Right lung (tissue), 10 donors: ENCODE measurements around the gene NFAM1. TPM values are rescaled to one million over a fixed set of nuclear protein-coding genes. Genes with fewer than 3 reads are reported as not detected.

Source experiments
- DNase-seq, 2 donors: peaks; one replicate each; pipeline ENCODE4 v3.0.0-alpha.2; 2013
- long read RNA-seq, 8 donors: transcript quantifications; one replicate each; lab custom pipeline, GENCODE V29; 2026
- polyA plus RNA-seq, 5 donors: library from polyadenylated mRNA; unstranded; fragments of 120-200 nt; gene quantifications; one replicate each; pipeline versions ENCODE4 v1.2.1 to v1.2.3, GENCODE V29; 2013; ENCODE audit warnings: inconsistent platforms in 1 of 5, low replicate concordance in 1 of 5; ENCODE audit not compliant: insufficient read length in 5 of 5, insufficient read depth in 1 of 5

Gene NFAM1
- polyA plus RNA-seq = 1 to 10 TPM in 3 of 5 donors, under 1 TPM in 2; 0.60 to 1.4 (median 1.2) TPM
- long read RNA-seq, donor 1 = 0 reads
- long read RNA-seq, donor 2 = 0 reads
- long read RNA-seq, donor 3 = 0 reads
- long read RNA-seq, donor 4 = 0 reads
- long read RNA-seq, donor 5 = 0 reads
- long read RNA-seq, donor 6 = 0 reads
- long read RNA-seq, donor 7 = 0 reads
- long read RNA-seq, donor 8 = 0 reads

GRCh38 chr22:42432020-42432596 is at the start of gene NFAM1:
NFAM1 (minus strand) TSS chr22:42432403; CDS start chr22:42432357, 46 bp downstream.
- DNase-seq = no peak

GRCh38 chr22:42475122-42475521 is 42.9 kb upstream of the NFAM1 start:
- no peak for DNase-seq

GRCh38 chr22:42473484-42474193 is 41.4 kb upstream of the NFAM1 start:
- peak; percentile 10 to 28 for DNase-seq

GRCh38 chr22:42472671-42473070 is 40.5 kb upstream of the NFAM1 start:
- no peak for DNase-seq

GRCh38 chr22:42471441-42471840 is 39.2 kb upstream of the NFAM1 start:
- no peak for DNase-seq

- DNase-seq = no peak
Measured at GRCh38 chr22:42470366-42471082, 38.3 kb upstream of the NFAM1 start.

- no peak for DNase-seq
Measured at GRCh38 chr22:42468841-42469240, 36.6 kb upstream of the NFAM1 start.

GRCh38 chr22:42462016-42462415 is 29.8 kb upstream of the NFAM1 start:
- no peak for DNase-seq

GRCh38 chr22:42461511-42461910 is 29.3 kb upstream of the NFAM1 start:
- no peak for DNase-seq

- no peak for DNase-seq
Measured at GRCh38 chr22:42459287-42460063, 27.3 kb upstream of the NFAM1 start.

GRCh38 chr22:42452916-42453315 is 20.7 kb upstream of the NFAM1 start:
- DNase-seq = no peak

GRCh38 chr22:42452456-42452855 is 20.3 kb upstream of the NFAM1 start:
- DNase-seq = no peak

- DNase-seq = no peak
Measured at GRCh38 chr22:42451499-42452145, 19.4 kb upstream of the NFAM1 start.

- no peak for DNase-seq
Measured at GRCh38 chr22:42450862-42451261, 18.7 kb upstream of the NFAM1 start.

GRCh38 chr22:42446151-42446550 is 13.9 kb upstream of the NFAM1 start:
- DNase-seq = no peak

- DNase-seq = peak; percentile 85 to 86
Measured at GRCh38 chr22:42444077-42444904, 12.1 kb upstream of the NFAM1 start.

GRCh38 chr22:42443240-42444076 is 11.3 kb upstream of the NFAM1 start:
- no peak for DNase-seq

GRCh38 chr22:42442748-42443147 is 10.5 kb upstream of the NFAM1 start:
- DNase-seq = no peak

- DNase-seq = no peak
Measured at GRCh38 chr22:42440728-42441127, 8.5 kb upstream of the NFAM1 start.
